H9 (cell line): ENCODE measurements around the gene SKIC3. TPM values are rescaled to one million over a fixed set of nuclear protein-coding genes. Genes with fewer than 3 reads are reported as not detected.
A peak's percentile ranks its signal among the peaks of the same experiment; 100 is the strongest.

ENCODE experiments used
- DNase-seq: peaks from one replicate; pipeline ENCODE4 v3.0.0-alpha.2; 2017
- H2AFZ ChIP-seq: one replicate; pipeline ENCODE4 v1.6.1; 2013; ENCODE audit warnings: mild to moderate bottlenecking, low read length, control low read depth, moderate library complexity
- H2AK5ac ChIP-seq: 2 replicates; pipeline ENCODE4 v1.6.1; 2013; ENCODE audit warnings: low read length, control low read depth, mixed read lengths; ENCODE audit not compliant: insufficient read length
- H2BK120ac ChIP-seq: one replicate; pipeline ENCODE4 v1.6.1; 2013; ENCODE audit warnings: low read depth, mild to moderate bottlenecking, low read length, control low read depth, inconsistent platforms; ENCODE audit not compliant: poor library complexity, severe bottlenecking
- H2BK12ac ChIP-seq: 2 replicates; pipeline ENCODE4 v1.6.1; 2013; ENCODE audit warnings: low read length, control low read depth, mixed read lengths, low read depth; ENCODE audit not compliant: insufficient read length
- H2BK15ac ChIP-seq: 2 replicates; pipeline ENCODE4 v1.6.1; 2013; ENCODE audit warnings: low read depth, low read length, control low read depth
- H2BK20ac ChIP-seq: one replicate; pipeline ENCODE4 v1.6.1; 2013; ENCODE audit warnings: low read depth, mild to moderate bottlenecking, low read length, control low read depth, inconsistent platforms; ENCODE audit not compliant: poor library complexity, severe bottlenecking
- H2BK5ac ChIP-seq: 2 replicates; pipeline ENCODE4 v1.6.1; 2013; ENCODE audit warnings: low read length, control low read depth, mixed read lengths; ENCODE audit not compliant: insufficient read length
- H3K14ac ChIP-seq: 2 replicates; pipeline ENCODE4 v1.6.1; 2013; ENCODE audit warnings: low read length, control low read depth; ENCODE audit not compliant: insufficient read depth
- H3K18ac ChIP-seq: 2 replicates; pipeline ENCODE4 v1.6.1; 2013; ENCODE audit warnings: low read depth, mild to moderate bottlenecking, mixed read lengths, low read length, control low read depth; ENCODE audit not compliant: insufficient read length
- H3K23ac ChIP-seq: 2 replicates; pipeline ENCODE4 v1.6.1; 2013; ENCODE audit warnings: low read length, control low read depth, mixed read lengths, low read depth; ENCODE audit not compliant: insufficient read length
- H3K23me2 ChIP-seq: 2 replicates; pipeline ENCODE4 v1.6.1; 2013; ENCODE audit warnings: low read depth, mild to moderate bottlenecking, mixed read lengths, low read length, control low read depth; ENCODE audit not compliant: insufficient read length, poor library complexity, severe bottlenecking
- H3K27ac ChIP-seq: 2 replicates; pipeline ENCODE4 v1.5.1; 2013; ENCODE audit warnings: low read length, control low read depth, mixed read lengths, low read depth; ENCODE audit not compliant: insufficient read length
- H3K27me3 ChIP-seq: 2 replicates; pipeline ENCODE4 v1.6.1; 2013; ENCODE audit warnings: low read length, control low read depth, inconsistent platforms; ENCODE audit not compliant: insufficient read depth
- H3K4ac ChIP-seq: 2 replicates; pipeline ENCODE4 v1.6.1; 2013; ENCODE audit warnings: low read depth, mild to moderate bottlenecking, control low read depth, inconsistent platforms, low read length, moderate library complexity
- H3K4me1 ChIP-seq: 2 replicates; pipeline ENCODE4 v1.6.1; 2013; ENCODE audit warnings: low read length, control low read depth, inconsistent platforms; ENCODE audit not compliant: insufficient read depth
- H3K4me2 ChIP-seq: 2 replicates; pipeline ENCODE4 v1.6.1; 2013; ENCODE audit warnings: low read length, control low read depth, mixed read lengths; ENCODE audit not compliant: insufficient read length, insufficient read depth
- H3K56ac ChIP-seq: 2 replicates; pipeline ENCODE4 v1.6.1; 2013; ENCODE audit warnings: low read depth, mild to moderate bottlenecking, mixed read lengths, low read length, control low read depth; ENCODE audit not compliant: insufficient read length
- H3K79me1 ChIP-seq: 2 replicates; pipeline ENCODE4 v1.6.1; 2013; ENCODE audit warnings: low read depth, mild to moderate bottlenecking, moderate library complexity, low read length, control low read depth, inconsistent platforms; ENCODE audit not compliant: insufficient read depth, poor library complexity, severe bottlenecking
- H3K79me2 ChIP-seq: 2 replicates; pipeline ENCODE4 v1.6.1; 2013; ENCODE audit warnings: low read length, control low read depth, inconsistent platforms; ENCODE audit not compliant: insufficient read depth
- H3K9ac ChIP-seq: 2 replicates; pipeline ENCODE4 v1.6.1; 2013; ENCODE audit warnings: low read length, control low read depth, mixed read lengths; ENCODE audit not compliant: insufficient read length; ENCODE audit errors: extremely low read depth
- H3K9me3 ChIP-seq: one replicate; pipeline ENCODE4 v1.6.1; 2013; ENCODE audit warnings: low read depth, low read length, inconsistent platforms; ENCODE audit not compliant: control insufficient read depth
- H3T11ph ChIP-seq: one replicate; pipeline ENCODE4 v1.6.1; 2013; ENCODE audit warnings: mild to moderate bottlenecking, low read length, control low read depth, inconsistent platforms
- H4K20me1 ChIP-seq: one replicate; pipeline ENCODE4 v1.6.1; 2013; ENCODE audit not compliant: control insufficient read depth, insufficient read length, insufficient read depth
- H4K5ac ChIP-seq: 2 replicates; pipeline ENCODE4 v1.6.1; 2013; ENCODE audit warnings: low read depth, mild to moderate bottlenecking, mixed read lengths, low read length, control low read depth; ENCODE audit not compliant: insufficient read length
- H4K8ac ChIP-seq: replicated peaks from 2 replicates; pipeline ENCODE4 v1.6.1; 2013; ENCODE audit warnings: low read length, control low read depth, mixed read lengths, low read depth; ENCODE audit not compliant: insufficient read length
- H4K91ac ChIP-seq: 2 replicates; pipeline ENCODE4 v1.6.1; 2013; ENCODE audit warnings: low read depth, mild to moderate bottlenecking, moderate library complexity, mixed read lengths, low read length, control low read depth; ENCODE audit not compliant: insufficient read length
- H3K27ac Mint-ChIP-seq, 3 experiments: 2 replicates in 2 of 3; 3 replicates in 1 of 3; pipeline ENCODE4 v1.8.0; 2020 to 2021; ENCODE audit warnings: mixed read lengths in 3 of 3, mild to moderate bottlenecking in 1 of 3, moderate library complexity in 1 of 3
- H3K27me3 Mint-ChIP-seq: 2 replicates; pipeline ENCODE4 v1.8.0; 2021; ENCODE audit warnings: low read depth, mild to moderate bottlenecking, moderate library complexity, mixed read lengths
- H3K36me3 Mint-ChIP-seq, 3 experiments: 2 replicates in 2 of 3; 3 replicates in 1 of 3; pipeline ENCODE4 v1.8.0; 2020 to 2021; ENCODE audit warnings: low read depth in 3 of 3, mixed read lengths in 3 of 3; ENCODE audit not compliant: insufficient read depth in 1 of 3
- H3K4me1 Mint-ChIP-seq, 2 experiments: 2 replicates each; pipeline ENCODE4 v1.8.0; 2020; ENCODE audit warnings: mixed read lengths in 2 of 2
- H3K4me3 Mint-ChIP-seq, 2 experiments: 2 replicates in 1 of 2; 3 replicates in 1 of 2; pipeline ENCODE4 v1.8.0; 2020 to 2021; ENCODE audit warnings: mild to moderate bottlenecking in 2 of 2, mixed read lengths in 2 of 2, moderate library complexity in 1 of 2
- H3K9me3 Mint-ChIP-seq, 2 experiments: 2 replicates in 1 of 2; 3 replicates in 1 of 2; pipeline ENCODE4 v1.8.0; 2020; ENCODE audit warnings: mild to moderate bottlenecking in 2 of 2, mixed read lengths in 2 of 2, moderate library complexity in 1 of 2
- WGBS: extraction: QIAGEN DNeasy Blood & Tissue Kit; methylation state at CpG from one replicate; pipeline ENCODE4 v1.1.7; 2013; ENCODE audit warnings: missing lambda C conversion rate, low lambda C conversion rate, mixed read lengths; ENCODE audit not compliant: insufficient read length; ENCODE audit errors: extremely low coverage; 5-methylcytosine and 5-hydroxymethylcytosine counted together
- total RNA-seq: library from RNA; stranded (reverse); gene quantifications from 2 replicates; pipeline ENCODE4 v1.2.1, GENCODE V29; 2021
- TF ChIP-seq, protein P1 (sequence below): fragments of 200-600 bp; sonication (generic); conservative IDR thresholded peaks from 3 replicates; pipeline ENCODE4 v1.8.0; 2021; ENCODE audit warnings: antibody characterized with exemption, mild to moderate bottlenecking

SKIC3 gene
- total RNA-seq, 1 experiment from 2014 or later, result 64.7 TPM

DNA sequence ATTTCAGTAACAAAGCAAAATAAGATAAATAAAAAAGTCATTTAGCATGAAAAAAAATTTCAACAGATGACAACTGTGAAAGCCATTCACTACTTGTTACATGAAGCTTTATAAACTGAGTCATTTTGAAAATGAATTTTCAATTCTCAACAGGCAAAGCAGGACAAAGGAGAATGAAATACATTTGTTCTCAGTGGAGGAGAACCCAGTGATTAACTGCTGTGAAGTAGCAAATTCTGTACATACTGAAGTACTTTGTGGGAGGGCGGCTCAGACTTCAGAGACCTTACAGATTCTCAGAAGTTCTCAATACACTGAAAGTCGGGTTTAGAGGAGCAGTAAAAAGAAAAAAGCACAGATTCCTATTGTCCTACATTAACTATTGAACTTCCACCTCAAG is 21.7 kb downstream of the SKIC3 start:
- Histone ChIP-seq H3K9me3 (no peaks in the 10 kb centered on the region), H2BK20ac (no peak overlapping the region), H2BK12ac (no peak overlapping the region), H4K20me1 (no peaks in the 10 kb centered on the region), H2AFZ (no peak overlapping the region), H3K4me2 (no peak overlapping the region), H3T11ph (no peak overlapping the region), H3K23ac (no peak overlapping the region), H3K27me3 (no peaks in the 10 kb centered on the region), H3K79me2 (no peaks in the 10 kb centered on the region), H2AK5ac (no peak overlapping the region), H3K4me1 (peaks cover 3% of the 10 kb centered on the region; the same call in 1 of the 2 replicates), H3K27ac (no peak overlapping the region), H4K5ac (no peak overlapping the region), H2BK5ac (no peak overlapping the region), H3K4ac (no peak overlapping the region), H2BK120ac (no peak overlapping the region), H3K23me2 (no peaks in the 10 kb centered on the region), H3K18ac (no peak overlapping the region), H3K9ac (no peak overlapping the region), H3K56ac (no peak overlapping the region), H2BK15ac (no peak overlapping the region), H4K91ac (no peak overlapping the region), H3K79me1 (no peaks in the 10 kb centered on the region), H3K14ac (no peak overlapping the region), H4K8ac (no peak overlapping the region)
- H3K27me3 Mint-ChIP-seq, result no peaks in the 10 kb centered on the region
- H3K27ac Mint-ChIP-seq, result peak overlapping the region in 2 of 3 experiments; percentile 32 to 80; a peak in 4 of 7 replicates
- TF ChIP-seq, protein P1, sequence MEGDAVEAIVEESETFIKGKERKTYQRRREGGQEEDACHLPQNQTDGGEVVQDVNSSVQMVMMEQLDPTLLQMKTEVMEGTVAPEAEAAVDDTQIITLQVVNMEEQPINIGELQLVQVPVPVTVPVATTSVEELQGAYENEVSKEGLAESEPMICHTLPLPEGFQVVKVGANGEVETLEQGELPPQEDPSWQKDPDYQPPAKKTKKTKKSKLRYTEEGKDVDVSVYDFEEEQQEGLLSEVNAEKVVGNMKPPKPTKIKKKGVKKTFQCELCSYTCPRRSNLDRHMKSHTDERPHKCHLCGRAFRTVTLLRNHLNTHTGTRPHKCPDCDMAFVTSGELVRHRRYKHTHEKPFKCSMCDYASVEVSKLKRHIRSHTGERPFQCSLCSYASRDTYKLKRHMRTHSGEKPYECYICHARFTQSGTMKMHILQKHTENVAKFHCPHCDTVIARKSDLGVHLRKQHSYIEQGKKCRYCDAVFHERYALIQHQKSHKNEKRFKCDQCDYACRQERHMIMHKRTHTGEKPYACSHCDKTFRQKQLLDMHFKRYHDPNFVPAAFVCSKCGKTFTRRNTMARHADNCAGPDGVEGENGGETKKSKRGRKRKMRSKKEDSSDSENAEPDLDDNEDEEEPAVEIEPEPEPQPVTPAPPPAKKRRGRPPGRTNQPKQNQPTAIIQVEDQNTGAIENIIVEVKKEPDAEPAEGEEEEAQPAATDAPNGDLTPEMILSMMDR, result no peak
- H3K9me3 Mint-ChIP-seq, result no peaks in the 10 kb centered on the region
- no CpG with 5 or more reads among the region's 2 CpGs for WGBS
- no peak overlapping the region for H3K4me3 Mint-ChIP-seq
- H3K36me3 Mint-ChIP-seq, result peaks cover 11 to 36% (median 34%) of the 10 kb centered on the region in 3 experiments; a peak in 6 of 7 replicates
- peaks cover 18 to 37% of the 10 kb centered on the region in 2 experiments for H3K4me1 Mint-ChIP-seq
- DNase-seq, result no peak
